IPS DF 4.7 (cell line): Measurements from ENCODE around the gene VASH1.
A peak's percentile ranks its signal among the peaks of the same experiment; 100 is the strongest.

Source experiments
- DNase-seq: peaks from one replicate; pipeline ENCODE4 v3.0.0-alpha.2; 2013; ENCODE audit warnings: low spot score; ENCODE audit errors: extremely low read depth

Gene VASH1

GRCh38 chr14:76782885-76783566 lies 21.8 kb downstream of the VASH1 start:
- DNase-seq: no peak

- no peak for DNase-seq
Observed at GRCh38 chr14:76784266-76784874, 23.1 kb downstream of the VASH1 start.

- DNase-seq: no peak
Observed at GRCh38 chr14:76784881-76785280, 23.6 kb downstream of the VASH1 start.

GRCh38 chr14:76786601-76787000 lies 25.3 kb downstream of the VASH1 start:
- DNase-seq: no peak

GRCh38 chr14:76792422-76792821 lies 31.2 kb downstream of the VASH1 start:
- DNase-seq: no peak

- DNase-seq: no peak
Observed at GRCh38 chr14:76793324-76793723, 32.1 kb downstream of the VASH1 start.

GRCh38 chr14:76793956-76794355 lies 32.7 kb downstream of the VASH1 start:
- DNase-seq: no peak

GRCh38 chr14:76806446-76806845 lies 45.2 kb downstream of the VASH1 start:
- DNase-seq: no peak

GRCh38 chr14:76808011-76808410 lies 46.7 kb downstream of the VASH1 start:
- no peak for DNase-seq

GRCh38 chr14:76808990-76809389 lies 47.7 kb downstream of the VASH1 start:
- no peak for DNase-seq

- no peak for DNase-seq
Observed at GRCh38 chr14:76810525-76810924, 49.3 kb downstream of the VASH1 start.

- no peak for DNase-seq
Observed at GRCh38 chr14:76810953-76811400, 49.7 kb downstream of the VASH1 start.

GRCh38 chr14:76811561-76811960 lies 50.3 kb downstream of the VASH1 start:
- no peak for DNase-seq

- no peak for DNase-seq
Observed at GRCh38 chr14:76812093-76812421, 50.8 kb downstream of the VASH1 start.

- peak; percentile 78 for DNase-seq
Observed at GRCh38 chr14:76812422-76813383, 51.4 kb downstream of the VASH1 start, which contains the start of gene ANGEL1. Gene ANGEL1, minus strand, starts transcription at chr14:76812882. Its CDS starts 55 bp downstream, at chr14:76812827.

GRCh38 chr14:76814726-76815645 lies 53.7 kb downstream of the VASH1 start:
- no peak for DNase-seq

GRCh38 chr14:76820700-76821099 lies 59.4 kb downstream of the VASH1 start:
- DNase-seq: no peak

GRCh38 chr14:76826122-76826521 lies 64.9 kb downstream of the VASH1 start, which contains the start of gene LRRC74A:
Gene LRRC74A, plus strand, starts transcription at chr14:76826408. Its CDS starts 290 bp downstream, at chr14:76826698.
- DNase-seq: no peak

GRCh38 chr14:76827696-76828296 lies 66.5 kb downstream of the VASH1 start:
- no peak for DNase-seq

GRCh38 chr14:76828339-76829012 lies 67.2 kb downstream of the VASH1 start:
- no peak for DNase-seq
